ENCODE measurements around the gene LATS2.
"Not testable (repeated sequence)": the region's sequence is repeated elsewhere in the genome, so short reads cannot be mapped to it uniquely, and the experiment has no call there.

The LATS2 gene

DNA sequence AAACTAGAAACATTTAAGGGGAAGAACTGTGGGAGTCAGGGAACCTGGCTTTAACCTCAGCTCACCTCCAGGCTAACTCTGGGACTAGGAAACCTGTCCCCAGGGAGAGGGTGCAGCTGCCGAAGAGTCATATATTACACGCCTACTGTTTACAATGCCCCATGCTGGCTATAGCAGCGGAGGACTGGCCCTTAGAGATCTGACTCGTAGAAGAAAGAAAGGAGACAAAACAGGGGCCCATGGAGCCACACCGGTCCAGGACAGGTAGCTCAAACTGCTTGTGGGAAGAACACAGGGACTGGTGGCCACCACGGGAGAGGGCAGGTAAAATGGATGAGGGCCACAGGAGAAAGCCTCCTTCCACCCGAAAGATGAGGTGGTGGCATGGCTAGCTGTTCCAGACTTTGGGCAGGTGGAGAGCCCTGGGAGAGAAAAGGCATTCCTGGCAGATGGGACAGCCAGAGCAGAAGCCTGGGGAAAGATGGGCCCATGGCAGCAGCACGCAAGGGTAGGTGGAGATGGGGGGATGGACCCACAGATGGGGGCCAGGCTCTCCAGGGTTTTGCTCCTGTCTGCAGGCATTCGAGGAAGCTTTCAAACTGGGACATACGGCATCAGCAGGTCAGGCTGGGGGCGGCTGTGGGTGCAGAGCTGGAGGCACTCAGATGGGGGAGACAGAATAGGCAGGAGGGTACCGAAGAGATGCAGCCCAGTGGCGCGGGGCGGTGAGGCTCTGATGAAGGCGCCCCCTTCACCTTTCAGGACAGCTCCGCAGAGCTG is 69.5 kb downstream of the LATS2 start:
- DNase-seq (ENCODE audit: low spot score), result no peak

DNA sequence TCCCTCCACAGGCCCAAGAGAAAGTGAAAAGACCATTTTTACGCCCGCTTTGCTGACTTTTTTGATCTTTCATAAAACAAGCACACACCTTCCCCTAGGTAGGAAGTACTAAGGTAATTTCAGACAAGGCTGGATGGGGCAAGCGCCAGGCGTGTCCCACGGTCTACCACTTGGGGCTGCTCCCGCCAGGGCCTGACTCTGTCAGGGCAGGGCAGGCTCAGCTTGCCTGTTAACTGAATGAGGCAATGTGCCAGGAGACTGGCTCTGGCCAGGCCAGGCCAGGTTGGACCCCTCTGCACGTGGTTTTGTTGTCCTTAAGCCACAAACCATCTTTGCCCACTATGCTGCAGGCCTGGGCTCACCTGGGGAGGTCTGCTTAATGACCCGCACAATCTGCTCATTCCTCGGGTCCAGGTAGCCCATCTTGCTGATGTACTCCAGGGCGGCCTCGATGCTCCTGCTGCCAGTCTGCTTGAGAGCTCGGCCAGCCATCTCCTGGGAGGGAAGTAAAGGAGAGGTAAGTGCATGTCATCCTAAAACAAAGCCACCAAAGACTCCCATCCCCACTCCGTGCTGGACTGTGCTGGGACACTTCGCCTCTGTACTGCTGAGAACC is 70.4 kb downstream of the LATS2 start:
- DNase-seq (ENCODE audit: low spot score), result no peak

DNA sequence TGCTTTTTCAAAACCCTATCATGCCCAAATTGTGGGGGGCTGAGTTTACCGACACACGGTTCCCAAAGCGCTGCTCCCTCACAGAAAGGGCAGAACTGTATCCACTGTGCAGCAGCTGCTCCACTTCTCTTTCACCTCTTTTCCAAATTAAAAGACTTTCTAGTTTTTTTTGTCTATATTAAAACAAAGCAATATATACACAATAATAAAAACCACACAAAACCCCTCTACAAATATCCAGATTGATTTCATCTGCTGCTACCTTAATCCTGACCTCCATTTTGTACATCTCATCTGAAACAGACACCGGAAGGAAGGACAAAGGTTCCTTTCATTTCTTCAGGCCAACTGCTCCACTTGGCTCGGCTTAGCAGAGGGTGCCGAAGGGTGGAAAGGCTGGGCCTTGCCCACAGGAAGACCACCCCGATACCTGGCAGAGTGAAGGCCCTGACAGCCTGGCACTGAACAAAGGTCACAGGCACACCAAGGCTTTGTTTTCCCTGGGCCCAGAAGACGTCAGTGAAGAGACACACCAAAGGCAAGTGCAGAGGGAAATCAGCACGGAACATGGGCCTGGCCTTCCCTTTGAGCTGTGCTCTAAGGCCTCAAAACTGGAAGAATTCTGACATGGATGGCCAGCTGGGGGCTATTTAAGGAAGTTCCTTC is 71.6 kb downstream of the LATS2 start:
- no peak for DNase-seq (ENCODE audit: low spot score)

DNA sequence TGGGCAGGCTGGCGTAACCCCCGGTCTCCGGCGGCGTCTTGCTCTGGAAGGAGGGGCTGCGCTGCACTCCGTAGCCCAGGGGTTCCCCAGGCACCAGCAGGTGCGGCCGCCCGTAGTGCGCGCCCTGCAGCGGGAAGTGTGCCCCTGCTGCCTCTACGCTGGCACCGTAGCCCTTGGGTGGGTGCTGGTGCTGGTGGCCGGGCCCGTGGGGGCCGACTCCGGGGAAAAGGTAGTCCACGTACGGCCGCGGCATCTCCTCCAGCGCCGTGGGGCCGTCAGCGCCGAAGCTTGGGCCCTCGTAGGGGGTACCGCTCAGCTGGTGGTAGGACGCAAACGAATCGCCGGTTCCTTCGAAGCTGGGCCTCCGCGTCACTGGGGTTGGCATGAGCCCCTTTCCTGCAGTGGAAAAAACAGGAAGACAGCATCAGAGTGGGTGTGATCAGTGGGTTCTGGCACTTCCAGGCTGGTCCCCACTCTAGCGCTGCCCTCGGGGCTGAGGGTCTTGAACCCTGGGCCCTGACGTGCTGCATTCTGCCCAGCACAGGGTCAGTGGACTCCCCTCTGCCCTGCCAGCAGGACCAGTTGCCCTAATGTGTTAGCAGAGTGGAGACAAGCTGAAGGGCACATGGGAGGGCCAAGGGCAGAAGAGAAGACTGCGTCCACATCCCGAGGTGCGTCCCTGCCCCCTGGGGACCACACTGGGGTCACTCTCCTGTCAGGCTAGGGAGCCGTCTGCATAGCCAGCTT is 72.3 kb downstream of the LATS2 start:
- DNase-seq (ENCODE audit: low spot score), result no peak

DNA sequence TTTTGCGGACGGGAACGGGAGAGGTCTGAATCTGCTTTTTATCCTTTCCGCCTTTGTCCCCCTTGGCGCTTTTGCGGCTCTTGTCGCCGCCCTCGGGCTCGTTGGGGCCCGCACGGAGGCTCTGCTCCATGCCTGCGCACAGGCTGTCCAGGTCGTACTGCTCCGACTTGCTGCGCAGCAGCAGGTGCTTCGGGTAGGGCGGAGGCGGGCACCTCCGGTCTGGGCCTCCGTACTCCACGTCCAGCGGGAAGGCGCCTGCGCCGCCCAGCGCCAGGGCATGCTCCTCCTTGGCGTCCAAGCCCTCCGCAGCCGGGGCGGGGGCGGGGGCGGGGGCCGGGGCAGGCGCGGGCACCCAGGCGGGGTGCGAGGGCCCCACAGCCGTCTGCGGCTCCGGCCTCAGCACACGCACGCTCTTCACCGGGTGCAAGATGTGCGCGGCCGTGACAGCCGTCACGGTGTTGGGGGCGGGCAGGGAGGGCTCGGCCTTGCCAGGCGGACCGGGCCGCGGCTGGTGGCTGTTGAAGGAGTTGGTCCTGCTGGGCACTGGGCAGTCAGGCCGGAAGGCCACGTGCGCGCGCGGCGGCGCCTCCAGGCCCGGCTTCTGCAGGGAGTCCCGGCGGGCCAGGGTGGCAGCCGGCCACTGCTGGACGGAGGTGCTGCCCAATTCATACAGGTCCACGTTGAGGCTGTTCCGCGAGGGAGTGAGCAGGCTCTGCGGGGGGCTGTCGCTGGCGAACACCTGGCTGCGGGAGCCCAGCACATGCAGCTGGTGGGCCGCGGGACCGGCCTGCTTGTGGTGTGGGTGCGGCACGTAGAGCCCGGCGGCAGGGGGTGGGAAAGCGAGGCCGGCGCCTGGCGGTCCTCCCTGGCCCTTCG is 73.1 kb downstream of the LATS2 start:
- DNase-seq (ENCODE audit: low spot score), result no peak

DNA sequence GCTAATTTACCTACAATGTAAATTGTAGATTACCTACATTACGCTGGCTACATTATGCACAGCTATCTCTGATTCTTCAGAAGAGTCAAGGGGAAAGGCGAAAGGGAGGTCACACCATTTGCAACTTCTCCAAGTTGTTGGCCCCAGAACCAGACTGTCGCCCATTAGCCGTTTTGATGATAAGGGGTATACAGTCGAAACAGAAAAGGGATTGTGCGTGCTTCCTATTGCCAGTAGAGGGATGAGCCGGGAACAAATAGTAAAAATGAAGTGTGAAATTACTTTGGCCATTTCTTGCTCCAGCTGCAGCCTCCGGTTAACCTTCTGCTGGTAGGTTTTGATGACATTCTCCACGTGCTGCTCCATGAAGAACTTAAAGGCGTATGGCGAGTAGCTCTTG is 73.8 kb downstream of the LATS2 start:
- DNase-seq (ENCODE audit: low spot score), result no peak

DNA sequence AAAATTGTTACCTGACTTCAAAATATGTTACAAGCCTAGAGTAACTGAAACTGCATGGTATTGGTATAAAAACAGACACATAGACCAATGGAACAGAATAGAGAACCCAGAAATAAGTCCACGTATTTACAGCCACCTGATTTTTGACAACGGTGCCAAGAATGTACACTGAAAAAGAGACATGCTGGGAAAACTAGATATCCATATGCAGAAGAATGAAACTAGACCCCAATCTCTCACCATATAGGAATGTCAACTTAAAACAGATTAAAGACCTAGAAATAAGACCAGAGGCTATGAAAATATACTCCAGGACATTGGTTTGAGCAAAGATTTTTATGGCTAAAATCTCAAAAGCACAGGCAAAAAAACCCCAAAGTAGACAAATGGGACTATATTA is 76.5 kb downstream of the LATS2 start:
- DNase-seq (ENCODE audit: low spot score), result no peak

DNA sequence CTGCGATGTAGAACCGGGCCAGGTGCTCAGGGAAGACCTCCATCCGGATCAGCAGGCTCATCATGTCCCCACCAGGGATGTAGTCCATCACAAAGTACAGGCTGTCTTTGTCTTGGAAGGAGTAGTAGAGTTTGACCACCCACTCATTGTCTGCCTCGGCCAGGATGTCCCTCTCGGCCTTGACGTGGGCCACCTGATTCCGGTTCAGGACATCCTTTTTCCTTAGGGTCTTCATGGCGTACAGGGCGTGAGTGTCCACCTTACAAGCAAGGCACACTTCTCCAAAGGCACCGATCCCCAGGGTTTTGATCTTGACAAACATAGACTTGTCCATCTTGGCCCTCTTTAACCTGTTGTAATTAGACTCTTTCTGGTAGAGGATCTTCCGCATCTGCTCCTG is 78.0 kb downstream of the LATS2 start:
- no peak for DNase-seq (ENCODE audit: low spot score)

DNA sequence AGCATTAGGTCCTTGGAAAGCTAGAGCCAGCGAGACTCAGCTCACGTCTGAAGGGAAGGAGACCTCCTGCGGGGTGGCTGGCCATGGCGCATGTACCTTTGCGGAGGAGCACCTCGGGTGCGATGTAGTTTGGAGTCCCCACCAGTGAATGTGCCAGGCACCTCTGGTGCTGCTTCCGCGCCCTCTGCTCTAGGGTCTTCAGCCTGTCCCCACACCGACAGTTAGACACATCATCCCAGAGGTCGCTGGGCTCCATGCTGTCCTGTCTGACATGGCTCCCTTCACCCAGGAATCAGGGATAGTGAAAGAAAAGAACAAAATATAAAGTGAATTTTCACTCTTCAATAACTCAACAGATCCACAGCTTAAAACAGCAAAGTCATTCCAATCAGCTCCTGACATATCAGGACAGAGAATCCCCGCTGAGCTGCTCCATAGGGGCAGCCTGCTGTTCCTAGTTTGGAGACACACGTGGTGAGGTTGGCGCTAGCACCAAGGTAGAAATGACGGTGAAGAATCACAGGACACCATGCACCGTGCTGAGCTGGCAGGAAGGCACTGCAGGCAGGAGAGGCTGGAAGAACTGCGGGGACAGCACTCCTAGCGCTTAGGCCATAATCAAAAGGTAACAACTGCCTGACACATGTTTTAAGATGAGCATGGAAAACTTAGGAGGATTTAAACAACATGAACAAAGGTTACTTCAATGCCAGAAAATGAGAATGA is 79.9 kb downstream of the LATS2 start:
- DNase-seq (ENCODE audit: low spot score), result no peak

GRCh38 chr13:20980899-20981298 is 80.5 kb downstream of the LATS2 start:
- DNase-seq (ENCODE audit: low spot score), result no peak

DNA sequence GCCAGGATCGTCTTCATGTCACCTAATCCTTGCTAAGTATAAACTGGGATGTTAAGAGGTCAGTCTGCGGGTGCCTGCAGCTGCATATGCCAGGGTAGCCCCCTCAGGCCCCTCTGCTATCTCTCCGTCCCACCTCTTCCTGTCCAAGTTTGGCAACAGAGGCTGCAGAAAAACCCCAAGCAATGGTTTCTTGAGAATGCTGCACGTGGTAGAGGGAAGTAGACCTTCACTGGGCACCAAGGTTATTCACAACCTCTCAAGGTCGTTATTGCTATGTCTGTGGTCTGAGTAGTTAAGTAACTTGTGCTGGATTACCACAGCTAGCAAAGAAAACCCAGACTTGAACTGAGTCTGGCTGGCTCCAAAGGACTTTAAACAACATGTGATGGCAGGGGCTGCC is 81.0 kb downstream of the LATS2 start:
- DNase-seq (ENCODE audit: low spot score), result no peak

DNA sequence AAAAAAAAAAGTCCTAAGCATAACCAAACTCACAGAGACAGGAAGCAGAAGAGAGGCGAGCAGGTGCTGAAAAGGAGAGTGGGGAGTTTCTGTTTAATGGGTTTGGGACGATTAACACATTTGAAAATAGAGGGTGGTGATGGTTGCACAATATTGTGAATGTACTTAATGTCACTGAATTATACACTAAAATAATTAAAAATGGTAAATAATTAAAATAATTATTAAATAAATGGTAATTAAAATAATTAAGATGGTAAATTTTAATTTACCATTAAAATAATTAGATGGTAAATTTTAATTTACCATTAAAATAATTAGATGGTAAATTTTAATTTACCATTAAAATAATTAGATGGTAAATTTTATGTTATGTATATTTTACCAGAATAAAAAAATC is 84.0 kb downstream of the LATS2 start:
- no peak for DNase-seq (ENCODE audit: low spot score)

DNA sequence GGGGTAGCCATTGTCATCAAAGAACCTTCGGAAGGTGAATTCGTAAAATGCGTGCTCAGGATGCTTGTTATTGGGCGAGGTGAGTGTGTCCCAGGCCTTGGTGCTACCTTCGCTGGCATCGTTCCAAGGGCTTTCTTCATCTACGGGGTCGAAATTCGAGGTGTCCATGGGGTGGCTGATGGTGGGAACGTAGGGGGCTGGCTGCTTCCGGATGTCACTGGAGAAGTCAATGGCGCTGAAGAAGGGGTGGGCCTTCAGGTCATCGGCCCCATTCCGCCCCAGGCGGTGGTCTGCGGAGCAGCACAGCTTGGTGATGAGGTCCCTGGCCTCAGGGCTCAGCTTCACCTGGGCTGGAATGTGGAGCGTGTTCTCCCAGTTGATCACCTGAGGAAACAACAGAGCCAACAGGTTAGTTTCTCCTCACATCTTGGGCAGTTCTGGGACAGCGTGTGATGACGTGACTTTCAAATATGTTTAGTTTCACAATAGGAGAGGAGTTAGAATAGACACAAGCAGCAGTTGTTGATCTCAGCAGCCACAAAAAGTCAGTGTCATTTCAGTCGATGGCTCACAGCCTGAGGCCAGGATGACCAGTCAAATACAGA is 86.3 kb downstream of the LATS2 start:
- DNase-seq (ENCODE audit: low spot score), result no peak

DNA sequence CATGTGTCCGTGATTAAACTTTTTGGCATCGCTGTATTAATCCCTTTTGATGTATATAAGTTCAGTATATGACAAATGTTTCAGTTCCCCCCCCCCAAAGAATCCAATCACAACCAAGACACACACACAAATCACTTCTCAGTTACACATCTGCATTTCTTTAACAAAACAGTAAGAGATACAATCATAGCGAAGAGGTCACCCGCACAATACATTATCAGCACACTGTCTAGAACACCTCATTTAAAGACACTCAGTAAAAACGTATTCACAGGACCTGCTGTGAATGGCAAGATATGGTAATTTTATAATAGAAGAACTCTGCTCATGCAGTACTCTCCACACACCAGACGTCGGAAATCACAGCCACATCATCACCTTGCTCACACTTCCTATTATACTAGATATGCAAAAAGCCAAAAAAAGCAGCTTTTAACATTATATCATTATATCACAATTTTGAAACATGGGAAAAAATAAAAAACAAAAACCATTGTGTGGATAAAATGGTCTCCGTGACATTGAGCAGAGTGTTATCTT is 87.4 kb downstream of the LATS2 start:
- DNase-seq (ENCODE audit: low spot score), result no peak

- no peak for DNase-seq (ENCODE audit: low spot score)
Measured at GRCh38 chr13:20972731-20973130, 88.7 kb downstream of the LATS2 start.

DNA sequence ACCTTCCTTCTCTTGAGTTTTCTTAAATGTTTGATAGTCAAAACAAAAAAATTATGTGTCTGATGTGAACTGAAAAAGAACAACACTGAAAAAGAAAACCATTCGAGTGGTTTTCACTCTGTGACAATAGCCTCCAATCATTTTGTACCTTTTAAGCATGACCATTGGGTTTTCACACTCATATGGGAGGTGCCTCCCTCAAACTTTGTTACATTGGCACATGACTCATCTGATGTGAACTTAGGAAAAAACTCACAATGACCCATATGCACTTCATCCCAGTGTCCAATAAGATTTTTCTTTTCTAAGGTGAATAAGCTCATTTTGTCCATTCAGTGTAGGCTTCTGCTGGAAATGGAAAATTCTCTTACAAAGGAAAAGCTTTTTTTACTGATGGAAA is 92.2 kb downstream of the LATS2 start:
- DNase-seq (ENCODE audit: low spot score), result no peak

GRCh38 chr13:20968745-20969144 is 92.6 kb downstream of the LATS2 start:
- DNase-seq (ENCODE audit: low spot score), result no peak

DNA sequence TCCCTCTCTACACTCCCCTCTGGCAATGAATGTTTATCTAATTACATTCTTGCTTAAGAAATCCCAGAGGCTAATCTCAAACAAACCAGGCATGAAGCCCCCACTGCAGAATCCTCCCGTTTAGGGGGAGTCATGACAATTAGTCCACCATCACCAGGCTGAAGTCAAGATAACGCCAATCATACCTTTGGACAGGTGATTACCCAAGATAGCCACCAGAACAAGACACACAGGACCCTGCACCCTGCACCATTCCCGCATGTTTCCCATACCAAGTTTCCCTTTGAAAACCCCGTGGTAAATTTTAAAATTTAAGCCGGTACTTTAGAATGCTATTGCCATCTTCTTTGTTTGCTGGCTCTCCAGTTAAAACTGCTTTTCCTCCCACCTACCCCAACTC is 94.0 kb downstream of the LATS2 start:
- no peak for DNase-seq (ENCODE audit: low spot score)

DNA sequence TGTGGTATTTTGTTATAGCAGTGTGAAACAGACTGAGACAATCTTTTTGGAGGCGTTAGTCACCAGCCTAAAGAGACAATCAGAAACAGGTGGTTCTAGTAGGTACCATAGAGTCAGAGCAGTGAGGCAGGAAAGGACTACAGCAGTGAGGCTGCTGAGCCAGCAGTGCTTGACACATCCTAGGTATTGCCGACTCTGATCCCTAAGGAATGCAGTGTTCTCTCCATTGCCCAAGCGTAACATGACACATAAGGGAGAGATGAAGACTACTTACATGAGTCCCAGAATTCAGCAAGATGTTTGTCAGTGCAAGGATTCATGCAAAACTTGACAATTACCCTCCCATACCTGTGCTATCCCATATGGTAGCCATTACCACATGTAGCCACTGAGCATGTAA is 96.5 kb downstream of the LATS2 start:
- no peak for DNase-seq (ENCODE audit: low spot score)

DNA sequence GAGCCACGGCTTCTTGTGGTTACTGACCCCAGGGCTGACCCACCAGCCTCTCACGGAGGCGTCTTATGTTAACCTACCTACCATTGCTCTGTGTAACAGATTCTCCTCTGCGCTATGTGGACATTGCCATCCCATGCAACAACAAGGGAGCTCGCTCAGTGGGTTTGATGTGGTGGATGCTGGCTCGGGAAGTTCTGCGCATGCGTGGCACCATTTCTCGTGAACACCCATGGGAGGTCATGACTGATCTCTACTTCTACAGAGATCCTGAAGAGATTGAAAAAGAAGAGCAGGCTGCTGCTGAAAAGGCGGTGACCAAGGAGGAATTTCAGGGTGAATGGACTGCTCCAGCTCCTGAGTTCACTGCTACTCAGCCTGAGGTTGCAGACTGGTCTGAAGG is 99.7 kb downstream of the LATS2 start:
- not testable (repeated sequence) for DNase-seq (ENCODE audit: low spot score)

All from GM03348 (cell line).